IPS-18a (cell line): ENCODE data around the gene BSPH1.
"Not testable (repeated sequence)": the region's sequence is repeated elsewhere in the genome, so short reads cannot be mapped to it uniquely, and the experiment has no call there.

Source experiments
- H3K27ac ChIP-seq: one replicate; pipeline ENCODE4 v1.5.1; 2013; ENCODE audit warnings: low read length
- H3K27me3 ChIP-seq: one replicate; pipeline ENCODE4 v1.6.1; 2013; ENCODE audit warnings: mild to moderate bottlenecking, low read length; ENCODE audit not compliant: control insufficient read depth, insufficient read depth
- H3K36me3 ChIP-seq: one replicate; pipeline ENCODE4 v1.6.1; 2013; ENCODE audit warnings: low read depth, low read length; ENCODE audit not compliant: control insufficient read depth
- H3K4me1 ChIP-seq: one replicate; pipeline ENCODE4 v1.6.1; 2013; ENCODE audit warnings: low read depth, low read length; ENCODE audit not compliant: control insufficient read depth
- H3K4me3 ChIP-seq: one replicate; pipeline ENCODE4 v1.5.1; 2013; ENCODE audit warnings: low read length
- H3K9ac ChIP-seq: one replicate; pipeline ENCODE4 v1.6.1; 2013; ENCODE audit warnings: mild to moderate bottlenecking, low read length, moderate library complexity
- H3K9me3 ChIP-seq: one replicate; pipeline ENCODE4 v1.6.1; 2013; ENCODE audit warnings: low read depth, low read length; ENCODE audit not compliant: control insufficient read depth

BSPH1 gene

GRCh38 chr19:48000846-48001245 is 8.9 kb upstream of the BSPH1 start:
- no peak overlapping the region for H3K9ac ChIP-seq
- H3K27me3 ChIP-seq, result no peaks in the 10 kb centered on the region
- H3K9me3 ChIP-seq, result no peaks in the 10 kb centered on the region

GRCh38 chr19:47998800-47999199 is 6.8 kb upstream of the BSPH1 start:
- H3K27me3 ChIP-seq, result no peaks in the 10 kb centered on the region
- H3K27ac ChIP-seq, result no peak overlapping the region
- H3K4me3 ChIP-seq, result no peak overlapping the region
- no peaks in the 10 kb centered on the region for H3K4me1 ChIP-seq
- no peak overlapping the region for H3K9ac ChIP-seq
- no peaks in the 10 kb centered on the region for H3K9me3 ChIP-seq
- no peaks in the 10 kb centered on the region for H3K36me3 ChIP-seq

More at GRCh38 chr19:48000846-48001245, 8.9 kb upstream of the BSPH1 start:
- no peaks in the 10 kb centered on the region for H3K36me3 ChIP-seq
- no peak overlapping the region for H3K27ac ChIP-seq
- no peaks in the 10 kb centered on the region for H3K4me1 ChIP-seq
- no peak overlapping the region for H3K4me3 ChIP-seq

- no peak overlapping the region for H3K4me3 ChIP-seq
- H3K27ac ChIP-seq, result no peak overlapping the region
- no peaks in the 10 kb centered on the region for H3K36me3 ChIP-seq
- peaks cover 3% of the 10 kb centered on the region for H3K9me3 ChIP-seq
- H3K27me3 ChIP-seq, result no peaks in the 10 kb centered on the region
- no peaks in the 10 kb centered on the region for H3K4me1 ChIP-seq
- no peak overlapping the region for H3K9ac ChIP-seq
Observed at GRCh38 chr19:47996230-47996727, 4.3 kb upstream of the BSPH1 start.

GRCh38 chr19:47994209-47994802 is 2.3 kb upstream of the BSPH1 start, which contains the start of gene ELSPBP1:
TSS of gene ELSPBP1 (plus strand) at chr19:47994632. CDS start at chr19:48008668, 14,036 bp downstream.
- Histone ChIP-seq H3K9me3 (peaks cover 3% of the 10 kb centered on the region), H3K36me3 (no peaks in the 10 kb centered on the region), H3K27ac (no peak within 1 kb of the TSS), H3K27me3 (no peaks in the 10 kb centered on the region), H3K4me3 (no peak within 1 kb of the TSS), H3K4me1 (no peaks in the 10 kb centered on the region), H3K9ac (no peak within 1 kb of the TSS)

GRCh38 chr19:47991191-47991808 is 670 bp downstream of the BSPH1 start:
- Histone ChIP-seq H3K4me3 (no peak overlapping the region), H3K9ac (no peak overlapping the region), H3K4me1 (no peaks in the 10 kb centered on the region), H3K27ac (no peak overlapping the region), H3K9me3 (peaks cover 7% of the 10 kb centered on the region), H3K36me3 (no peaks in the 10 kb centered on the region), H3K27me3 (no peaks in the 10 kb centered on the region)

GRCh38 chr19:47973529-47973928 is 18.4 kb downstream of the BSPH1 start:
- H3K27me3 ChIP-seq, result no peaks in the 10 kb centered on the region
- H3K36me3 ChIP-seq, result no peaks in the 10 kb centered on the region
- H3K27ac ChIP-seq, result no peak overlapping the region
- H3K9ac ChIP-seq, result no peak overlapping the region
- no peak overlapping the region for H3K4me3 ChIP-seq
- H3K4me1 ChIP-seq, result no peaks in the 10 kb centered on the region
- no peaks in the 10 kb centered on the region for H3K9me3 ChIP-seq

- not testable (repeated sequence) for H3K27me3 ChIP-seq, H3K9me3 ChIP-seq, H3K4me1 ChIP-seq, H3K4me3 ChIP-seq, H3K27ac ChIP-seq, H3K9ac ChIP-seq, H3K36me3 ChIP-seq
Observed at GRCh38 chr19:47955936-47956335, 36.0 kb downstream of the BSPH1 start.

- not testable (repeated sequence) for H3K36me3 ChIP-seq, H3K4me3 ChIP-seq, H3K27ac ChIP-seq, H3K9me3 ChIP-seq, H3K27me3 ChIP-seq, H3K4me1 ChIP-seq, H3K9ac ChIP-seq
Observed at GRCh38 chr19:47952132-47952531, 39.8 kb downstream of the BSPH1 start.

GRCh38 chr19:47949852-47950521 is 42.0 kb downstream of the BSPH1 start:
- not testable (repeated sequence) for H3K36me3 ChIP-seq, H3K9me3 ChIP-seq, H3K4me1 ChIP-seq, H3K27me3 ChIP-seq, H3K9ac ChIP-seq, H3K4me3 ChIP-seq, H3K27ac ChIP-seq

- H3K4me1 ChIP-seq, H3K36me3 ChIP-seq, H3K9ac ChIP-seq, H3K27me3 ChIP-seq, H3K9me3 ChIP-seq, H3K27ac ChIP-seq, H3K4me3 ChIP-seq: not testable (repeated sequence)
Observed at GRCh38 chr19:47928581-47928980, 63.4 kb downstream of the BSPH1 start.

GRCh38 chr19:47920107-47920506 is 71.9 kb downstream of the BSPH1 start:
- H3K9ac ChIP-seq, H3K36me3 ChIP-seq, H3K4me1 ChIP-seq, H3K4me3 ChIP-seq, H3K27me3 ChIP-seq, H3K9me3 ChIP-seq, H3K27ac ChIP-seq: not testable (repeated sequence)
